ENCODE results near the gene WRNIP1. TPM values are rescaled to one million over a fixed set of nuclear protein-coding genes. Genes with fewer than 3 reads are reported as not detected.

Gene WRNIP1
- total RNA-seq, 1 experiment from 2014 or later, result 38.1 TPM

DNA sequence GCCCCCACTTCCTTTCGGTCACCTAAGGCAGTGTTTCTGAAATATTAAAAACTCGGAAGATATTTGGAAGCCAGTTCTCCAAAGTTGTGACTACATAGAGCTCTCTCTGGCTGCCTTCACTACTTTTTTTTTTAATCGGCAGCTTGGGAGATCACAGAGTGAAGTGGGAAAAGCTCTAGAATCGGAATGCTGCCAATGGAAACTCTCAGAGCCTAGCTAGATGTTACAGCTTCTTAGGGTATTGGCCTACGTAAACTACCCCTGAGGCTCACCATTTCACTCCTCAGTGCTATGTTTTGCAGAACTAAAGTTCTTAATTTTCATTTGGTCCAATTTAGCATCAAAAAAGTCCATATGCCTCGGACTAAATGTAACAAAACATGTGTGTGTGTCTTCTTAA is 61.9 kb downstream of the WRNIP1 start:
- H2BK20ac ChIP-seq (ENCODE audit: low read depth, low read length, poor library complexity, severe bottlenecking), result no peak overlapping the region
- H4K8ac ChIP-seq (replicated peaks; ENCODE audit: insufficient read length, low read depth, low read length), result no peak overlapping the region
- no peaks in the 10 kb centered on the region for H3K79me1 ChIP-seq (ENCODE audit: insufficient read depth, low read depth, low read length, poor library complexity, severe bottlenecking)
- H4K5ac ChIP-seq (ENCODE audit: insufficient read length, low read depth, low read length), result no peak overlapping the region
- no peak overlapping the region for H2BK120ac ChIP-seq (ENCODE audit: low read depth, low read length, poor library complexity, severe bottlenecking)
- H3K23ac ChIP-seq (ENCODE audit: insufficient read length, low read depth, low read length), result no peak overlapping the region
- H3K18ac ChIP-seq (ENCODE audit: insufficient read length, low read depth, low read length), result no peak overlapping the region
- no peak overlapping the region for H2BK15ac ChIP-seq (ENCODE audit: low read depth, low read length)
- Mint-ChIP-seq H3K27ac (no peak overlapping the region), H3K9me3 (no peaks in the 10 kb centered on the region), H3K4me1 (no peaks in the 10 kb centered on the region), H3K4me3 (no peak overlapping the region), H3K36me3 (ENCODE audit: insufficient read depth in 1 of 3, low read depth in 3 of 3) (peaks cover 0 to 4% (median 0%) of the 10 kb centered on the region in 3 experiments; a peak in 2 of 7 replicates), H3K27me3 (ENCODE audit: low read depth) (no peaks in the 10 kb centered on the region; the same call in 1 of the 2 replicates)
- DNase-seq, result no peak
- H3K9ac ChIP-seq (ENCODE audit: extremely low read depth, insufficient read length, low read length), result no peak overlapping the region
- no peaks in the 10 kb centered on the region for H3K23me2 ChIP-seq (ENCODE audit: insufficient read length, low read depth, low read length, poor library complexity, severe bottlenecking)
- H3T11ph ChIP-seq (ENCODE audit: low read length), result no peak overlapping the region
- no peak overlapping the region for H3K14ac ChIP-seq (ENCODE audit: insufficient read depth, low read length)
- H3K4ac ChIP-seq (ENCODE audit: low read depth, low read length), result no peak overlapping the region
- no peak overlapping the region for H2BK12ac ChIP-seq (ENCODE audit: insufficient read length, low read depth, low read length)
- no peak overlapping the region for H3K4me2 ChIP-seq (ENCODE audit: insufficient read depth, insufficient read length, low read length)
- H3K79me2 ChIP-seq (ENCODE audit: insufficient read depth, low read length), result no peaks in the 10 kb centered on the region
- no peak overlapping the region for H2AFZ ChIP-seq (ENCODE audit: low read length)
- no peaks in the 10 kb centered on the region for H3K4me1 ChIP-seq (ENCODE audit: insufficient read depth, low read length)
- no peak overlapping the region for H2BK5ac ChIP-seq (ENCODE audit: insufficient read length, low read length)
- TF ChIP-seq, protein P1, sequence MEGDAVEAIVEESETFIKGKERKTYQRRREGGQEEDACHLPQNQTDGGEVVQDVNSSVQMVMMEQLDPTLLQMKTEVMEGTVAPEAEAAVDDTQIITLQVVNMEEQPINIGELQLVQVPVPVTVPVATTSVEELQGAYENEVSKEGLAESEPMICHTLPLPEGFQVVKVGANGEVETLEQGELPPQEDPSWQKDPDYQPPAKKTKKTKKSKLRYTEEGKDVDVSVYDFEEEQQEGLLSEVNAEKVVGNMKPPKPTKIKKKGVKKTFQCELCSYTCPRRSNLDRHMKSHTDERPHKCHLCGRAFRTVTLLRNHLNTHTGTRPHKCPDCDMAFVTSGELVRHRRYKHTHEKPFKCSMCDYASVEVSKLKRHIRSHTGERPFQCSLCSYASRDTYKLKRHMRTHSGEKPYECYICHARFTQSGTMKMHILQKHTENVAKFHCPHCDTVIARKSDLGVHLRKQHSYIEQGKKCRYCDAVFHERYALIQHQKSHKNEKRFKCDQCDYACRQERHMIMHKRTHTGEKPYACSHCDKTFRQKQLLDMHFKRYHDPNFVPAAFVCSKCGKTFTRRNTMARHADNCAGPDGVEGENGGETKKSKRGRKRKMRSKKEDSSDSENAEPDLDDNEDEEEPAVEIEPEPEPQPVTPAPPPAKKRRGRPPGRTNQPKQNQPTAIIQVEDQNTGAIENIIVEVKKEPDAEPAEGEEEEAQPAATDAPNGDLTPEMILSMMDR (conservative IDR thresholded peaks at IDR 0.05), result no peak
- H2AK5ac ChIP-seq (ENCODE audit: insufficient read length, low read length), result no peak overlapping the region
- H3K27me3 ChIP-seq (ENCODE audit: insufficient read depth, low read length), result no peaks in the 10 kb centered on the region
- H3K9me3 ChIP-seq (ENCODE audit: control insufficient read depth, low read depth, low read length), result no peaks in the 10 kb centered on the region
- WGBS (ENCODE audit: extremely low coverage, insufficient read length, low lambda C conversion rate), result no CpG with 5 or more reads among the region's 6 CpGs
- H4K91ac ChIP-seq (ENCODE audit: insufficient read length, low read depth, low read length), result no peak overlapping the region
- no peak overlapping the region for H3K56ac ChIP-seq (ENCODE audit: insufficient read length, low read depth, low read length)
- peak overlapping the region; percentile 32 for H3K27ac ChIP-seq (ENCODE audit: insufficient read length, low read depth, low read length)
- no peaks in the 10 kb centered on the region for H4K20me1 ChIP-seq (ENCODE audit: control insufficient read depth, insufficient read depth, insufficient read length)
